Amygdala (tissue), 56 donors: ENCODE data around the gene GUCY1B1.

Source experiments
- DNase-seq, 56 donors: peaks; one replicate each; lab custom pipeline; 2025; lab: John Stamatoyannopoulos, UW

The GUCY1B1 gene

DNA sequence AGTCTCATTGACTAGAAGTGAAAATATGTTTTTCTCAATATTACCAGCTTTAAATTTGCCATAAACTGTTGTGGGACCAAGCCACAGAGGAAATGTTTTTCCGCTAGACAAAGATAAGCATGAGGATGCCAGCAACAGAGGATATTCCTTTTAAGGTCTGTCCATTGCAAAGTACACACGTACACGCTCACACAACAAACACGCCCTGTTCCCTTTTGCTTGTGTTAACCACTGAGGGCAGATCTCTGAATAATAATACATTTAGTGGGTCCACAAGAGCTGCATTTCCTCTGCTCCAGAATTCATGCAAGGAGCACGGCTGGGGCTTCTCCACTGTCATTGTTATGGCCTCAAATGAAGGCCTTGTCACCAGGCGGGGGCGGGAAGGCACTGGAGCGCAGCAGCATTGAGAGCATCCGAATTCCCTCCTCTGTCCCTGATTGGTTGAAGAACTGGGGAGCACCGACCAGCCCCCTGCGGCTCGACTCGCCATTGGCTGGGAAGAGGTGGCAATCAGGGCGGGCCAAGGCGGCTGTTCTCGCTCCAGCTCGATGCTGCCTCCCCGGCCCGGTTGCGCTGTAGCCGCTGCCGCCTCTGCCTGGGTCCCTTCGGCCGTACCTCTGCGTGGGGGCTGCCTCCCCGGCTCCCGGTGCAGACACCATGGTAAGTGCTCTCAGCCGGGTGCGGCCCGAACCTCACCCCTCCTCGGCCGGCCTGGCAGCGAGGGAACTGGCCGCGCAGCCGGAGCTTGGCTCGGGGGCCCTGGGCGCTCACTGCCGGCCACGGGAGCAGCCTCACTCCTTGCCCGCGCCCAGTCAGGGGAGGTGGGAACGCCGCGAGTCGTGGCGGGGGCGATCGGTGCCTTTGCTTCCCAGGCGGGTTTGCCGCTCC, at the start of gene GUCY1B1:
GUCY1B1 (plus strand) TSS at position 541 of the 891 bp plus-strand sequence; CDS start at position 661, 120 bp downstream.
- peak; percentile 57 to 98 (median 94) for DNase-seq

- DNase-seq = no peak
Observed at GRCh38 chr4:155709918-155710317, 48.9 kb upstream of the GUCY1B1 start.

DNA sequence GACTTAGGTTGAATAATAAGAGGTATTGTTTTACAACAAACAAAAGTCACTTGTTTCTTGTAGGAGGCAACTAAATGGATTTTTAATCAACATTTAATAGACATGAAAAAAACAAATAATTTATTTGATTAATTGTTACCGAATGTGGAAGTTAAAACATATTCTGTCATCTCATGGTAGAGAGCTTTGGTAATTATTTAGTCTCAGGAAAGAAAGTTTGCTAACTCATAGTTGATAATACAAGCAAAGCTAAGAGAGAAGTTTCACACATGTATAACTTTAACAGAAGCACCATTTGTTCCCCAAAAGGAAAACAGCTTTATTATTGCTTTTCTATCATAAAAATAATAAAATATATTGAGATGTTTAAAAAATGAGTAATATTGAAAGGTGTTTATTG, 47.3 kb upstream of the GUCY1B1 start:
- DNase-seq = no peak

- no peak for DNase-seq
Observed at GRCh38 chr4:155712846-155713245, 46.0 kb upstream of the GUCY1B1 start.

GRCh38 chr4:155713911-155714310, 44.9 kb upstream of the GUCY1B1 start:
- no peak for DNase-seq

- DNase-seq = no peak
Observed at GRCh38 chr4:155722336-155722735, 36.5 kb upstream of the GUCY1B1 start.

- DNase-seq = no peak
Observed at GRCh38 chr4:155722816-155723499, 35.9 kb upstream of the GUCY1B1 start.

GRCh38 chr4:155724731-155725130, 34.1 kb upstream of the GUCY1B1 start:
- DNase-seq = no peak

DNA sequence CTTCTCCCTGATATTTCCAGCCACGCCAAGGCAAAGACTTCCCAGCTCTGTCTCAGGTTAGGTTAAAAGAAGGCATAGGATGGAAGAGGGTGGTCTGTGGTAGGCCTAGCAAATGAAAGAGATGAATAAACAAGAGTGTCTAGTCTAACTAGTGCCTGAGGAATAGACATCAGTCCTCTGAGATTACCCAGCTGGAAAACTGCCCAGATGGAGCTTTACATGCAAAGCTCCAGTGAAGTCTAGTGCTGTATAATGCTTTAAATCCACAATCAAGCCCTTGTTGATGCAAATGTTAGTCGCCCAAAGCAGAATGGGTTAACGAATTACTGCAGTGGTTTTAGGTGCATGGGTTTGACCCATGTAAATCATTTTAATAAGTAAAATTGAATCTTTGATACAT, 24.8 kb upstream of the GUCY1B1 start:
- peak in 1 of 56 donors; percentile 1 for DNase-seq

- no peak for DNase-seq
Observed at GRCh38 chr4:155734951-155735350, 23.9 kb upstream of the GUCY1B1 start.

GRCh38 chr4:155735496-155735895, 23.3 kb upstream of the GUCY1B1 start:
- DNase-seq = no peak

DNA sequence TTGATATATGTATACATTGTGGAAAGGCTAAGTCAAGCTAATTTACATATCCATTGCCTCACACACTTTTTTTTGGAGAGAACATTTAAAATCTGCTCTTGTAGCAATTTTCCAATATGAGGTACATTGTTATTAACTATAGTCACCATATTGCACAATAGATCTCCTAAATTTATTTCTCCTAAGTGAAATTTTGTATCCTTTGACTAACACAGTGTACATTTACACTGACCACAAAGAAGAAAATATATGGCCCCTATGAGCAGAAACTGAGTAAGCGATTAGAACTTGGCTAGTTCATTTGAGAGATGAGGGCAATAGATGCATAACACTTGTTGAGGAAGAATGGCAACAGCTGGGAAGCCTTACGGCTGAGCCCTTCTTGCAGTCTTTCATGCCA, 20.3 kb upstream of the GUCY1B1 start:
- DNase-seq = no peak

DNA sequence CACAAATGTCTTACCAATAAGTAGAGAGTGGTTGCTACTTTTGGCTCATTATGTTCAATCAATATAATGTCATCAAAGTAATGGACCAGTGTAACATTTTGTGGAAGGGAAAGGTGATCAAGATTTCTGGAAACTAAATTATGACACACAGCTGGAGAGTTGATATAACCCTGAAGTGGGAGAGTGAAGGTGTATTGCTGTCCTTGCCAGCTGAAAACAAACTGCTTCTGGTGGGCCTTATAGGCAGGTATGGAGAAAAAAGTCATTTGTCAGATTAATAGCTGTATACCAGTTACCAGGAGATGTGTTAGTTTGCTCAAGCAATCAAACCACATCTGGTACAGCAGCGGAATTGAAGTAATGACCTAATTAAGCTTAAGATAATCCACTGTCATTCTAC, 17.3 kb upstream of the GUCY1B1 start:
- no peak for DNase-seq

DNA sequence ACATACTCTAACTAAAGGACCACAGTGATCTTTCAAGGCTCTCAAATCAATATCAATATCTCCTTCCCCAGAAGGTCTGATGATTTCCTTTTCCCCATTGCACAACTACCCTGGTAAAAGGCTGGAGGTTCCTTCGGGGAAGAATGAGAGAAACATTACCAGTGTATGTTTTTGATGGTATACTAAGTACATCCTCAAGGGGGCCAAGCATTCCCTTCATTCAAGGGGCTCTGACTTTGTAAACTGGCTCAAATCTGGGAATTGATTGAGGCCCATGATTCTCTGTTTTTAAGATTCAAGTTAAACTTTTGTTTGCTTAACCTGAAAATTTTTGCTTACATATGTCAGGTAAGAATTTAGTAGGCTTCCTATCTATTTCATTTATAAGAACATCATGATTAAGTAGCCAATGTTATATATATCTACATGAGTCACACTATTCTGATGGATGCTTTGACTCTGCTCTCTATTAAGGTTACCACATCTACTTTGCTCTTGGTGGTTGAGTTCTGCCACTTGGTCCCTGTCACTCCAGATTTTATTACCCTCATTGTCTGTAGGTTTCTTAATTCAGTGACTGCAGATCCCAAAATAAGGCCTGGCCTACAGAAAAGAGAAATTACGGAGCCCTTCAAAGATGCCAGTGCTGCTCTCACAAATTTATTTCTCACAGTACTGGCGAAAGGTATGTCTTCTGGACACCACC, 16.4 kb upstream of the GUCY1B1 start:
- no peak for DNase-seq

DNA sequence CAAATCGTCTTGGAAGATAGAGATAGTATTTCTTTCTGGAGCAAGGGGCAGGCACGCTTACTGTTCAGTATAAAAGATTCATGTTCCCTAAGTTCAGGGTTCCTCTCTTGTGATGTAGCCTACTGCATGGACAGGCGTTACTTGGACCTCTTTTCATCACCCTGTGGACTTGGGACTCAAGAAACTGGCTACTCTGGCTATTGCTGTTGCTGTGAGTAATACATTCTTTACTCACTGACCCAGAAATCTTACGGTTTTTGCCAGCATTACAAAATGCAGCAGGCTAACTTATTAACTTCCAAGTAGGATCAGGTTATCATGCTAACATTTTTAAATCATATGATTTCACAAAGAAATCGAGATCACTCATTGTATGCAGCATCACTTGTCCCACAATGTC, 12.8 kb upstream of the GUCY1B1 start:
- no peak for DNase-seq

GRCh38 chr4:155748039-155748438, 10.8 kb upstream of the GUCY1B1 start:
- no peak for DNase-seq

- no peak for DNase-seq
Observed at GRCh38 chr4:155749041-155749440, 9.8 kb upstream of the GUCY1B1 start.

GRCh38 chr4:155751569-155751968, 7.3 kb upstream of the GUCY1B1 start:
- DNase-seq = no peak

- no peak for DNase-seq
Observed at GRCh38 chr4:155757745-155758265, 1.0 kb upstream of the GUCY1B1 start.

DNA sequence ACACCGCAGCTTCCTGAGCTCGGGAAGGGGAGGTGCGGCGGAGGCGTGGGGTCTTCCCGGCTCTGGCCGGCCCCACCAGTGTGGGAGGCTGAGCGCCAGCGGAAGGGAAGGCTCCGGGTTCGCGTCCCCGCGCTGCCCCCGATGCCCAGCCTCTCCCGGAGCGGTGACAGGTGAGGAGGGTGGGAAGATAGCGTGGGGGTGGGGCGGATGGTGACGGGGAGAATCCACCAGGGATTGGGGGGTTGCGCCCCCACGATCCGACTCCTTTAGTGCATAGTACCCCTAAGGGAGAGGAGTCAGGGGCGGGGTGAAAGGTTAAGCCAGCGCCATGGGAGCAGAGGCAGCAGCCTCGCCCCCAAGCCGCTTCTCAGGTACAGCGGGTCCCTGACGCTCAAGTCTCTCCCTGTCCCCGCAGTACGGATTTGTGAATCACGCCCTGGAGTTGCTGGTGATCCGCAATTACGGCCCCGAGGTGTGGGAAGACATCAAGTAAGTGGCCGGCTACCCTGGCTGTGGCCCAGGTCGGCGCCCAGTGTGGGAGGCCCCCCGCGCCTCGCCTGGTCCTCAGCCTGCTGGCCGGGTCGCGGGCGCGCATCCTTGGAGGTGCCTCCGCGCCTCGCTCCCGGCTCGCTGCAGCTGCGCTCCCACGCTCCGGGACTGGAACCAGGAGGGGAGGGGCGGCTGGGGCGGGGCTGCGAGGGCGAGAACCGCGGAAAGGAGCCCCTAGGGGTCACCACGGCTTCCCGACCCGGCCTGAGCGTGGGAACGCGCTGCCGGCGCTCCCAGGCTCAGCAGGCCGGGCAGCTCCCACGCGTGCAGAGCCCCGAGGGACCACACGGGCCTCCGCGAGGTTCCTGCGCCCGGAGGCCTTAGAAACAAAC, 791 bp downstream of the GUCY1B1 start:
- DNase-seq = peak in 45 of 56 donors; percentile 3 to 67 (median 32)
